Naive thymus-derived CD8-positive, alpha-beta T cell (primary cell): ENCODE data around the gene DDAH2. TPM values are rescaled to one million over a fixed set of nuclear protein-coding genes. Genes with fewer than 3 reads are reported as not detected.

Experiments used
- ATAC-seq, 2 donors: fragments of 150-1000 bp; cut with Tn5 transposase in 1 of 2; sonication (Bioruptor Pico), chemical (Tn5 transposase) in 1 of 2; 1 replicate in 1 of 2; 2 replicates in 1 of 2; pipeline ENCODE4 v1.10.0; 2021; ENCODE audit warnings: mild to moderate bottlenecking in 2 of 2, moderate library complexity in 2 of 2
- POLR2A ChIA-PET: fragments of 350-600 bp; sonication (Branson Sonifier 250); formaldehyde crosslinking; loops from one replicate; lab custom pipeline; 2021; ENCODE audit warnings: antibody characterized with exemption; lab: Charles Lee
- DNase-seq, 10 donors: peaks; one replicate each; pipeline versions ENCODE4 v3.0.0 to v3.0.0-alpha.2; 2020 to 2022
- H3K27ac Mint-ChIP-seq, 10 donors: one replicate each; pipeline ENCODE4 v1.8.0; 2020 to 2022; ENCODE audit warnings: mild to moderate bottlenecking in 10 of 10, mixed read lengths in 10 of 10, moderate library complexity in 4 of 10, inconsistent platforms in 1 of 10
- H3K27me3 Mint-ChIP-seq, 5 donors: one replicate each; pipeline ENCODE4 v1.8.0; 2021 to 2022; ENCODE audit warnings: mixed read lengths in 5 of 5
- H3K36me3 Mint-ChIP-seq, 3 donors: one replicate each; pipeline ENCODE4 v1.8.0; 2020 to 2022; ENCODE audit warnings: mixed read lengths in 3 of 3, mild to moderate bottlenecking in 2 of 3, inconsistent platforms in 1 of 3
- H3K4me1 Mint-ChIP-seq, 4 donors: one replicate each; pipeline ENCODE4 v1.8.0; 2021 to 2022; ENCODE audit warnings: mixed read lengths in 4 of 4
- H3K4me3 Mint-ChIP-seq, 10 donors: one replicate each; pipeline ENCODE4 v1.8.0; 2020 to 2022; ENCODE audit warnings: mild to moderate bottlenecking in 10 of 10, mixed read lengths in 10 of 10, moderate library complexity in 6 of 10, inconsistent platforms in 1 of 10
- H3K9me3 Mint-ChIP-seq, 9 donors: one replicate each; pipeline ENCODE4 v1.8.0; 2020 to 2022; ENCODE audit warnings: mixed read lengths in 9 of 9, mild to moderate bottlenecking in 3 of 9, inconsistent platforms in 1 of 9, moderate library complexity in 1 of 9
- polyA plus RNA-seq, 3 donors: library from polyadenylated mRNA; unstranded; fragments of 300-500 nt; fragmentation: Illumina TruSeq; gene quantifications; one replicate each; pipeline ENCODE4 v1.2.3, GENCODE V29; 2021
- total RNA-seq, 8 experiments: library from RNA in 2 of 8; stranded (reverse) in 2 of 8; gene quantifications; one replicate each; pipeline ENCODE4 v1.2.3 and lab custom pipeline; 2021 to 2026

Gene DDAH2
- total RNA-seq = 1 to 10 TPM; 3.1 to 5.1 TPM
- 10 to 100 TPM in 2 of 3 donors, 1 to 10 TPM in 1; 8.0 to 14.7 (median 10.3) TPM for polyA plus RNA-seq
- 2.6 to 9.2 (median 5.4) reads per million in 6 experiments for total RNA-seq (lab: John Stamatoyannopoulos, UW)

GRCh38 chr6:31728767-31729514, at the start of gene DDAH2:
TSS of gene DDAH2 (minus strand) at chr6:31729299. CDS start at chr6:31729161, 138 bp downstream.
- ATAC-seq = peak; percentile 5 to 25
- Mint-ChIP-seq H3K27ac (peak within 1 kb of the TSS; percentile 65 to 94 (median 90)), H3K36me3 (peaks cover 0 to 30% (median 6%) of the 10 kb centered on the region in 3 donors), H3K4me1 (peaks cover 23 to 67% (median 64%) of the 10 kb centered on the region in 4 donors), H3K9me3 (no peaks in the 10 kb centered on the region), H3K27me3 (no peaks in the 10 kb centered on the region), H3K4me3 (peak within 1 kb of the TSS; percentile 94 to 98 (median 97))
- POLR2A ChIA-PET = interaction anchor here (0.8 to 4.3 kb wide), 18 partner anchors 10 to 243 kb away, joined by 3 to 24 read pairs (median 6); partner anchors contain the start of genes ABHD16A, DXO, GPANK1 and HSPA1B
- DNase-seq = no peak

- H3K9me3 Mint-ChIP-seq = no peaks in the 10 kb centered on the region
- peaks cover 0 to 13% (median 0%) of the 10 kb centered on the region in 5 donors for H3K27me3 Mint-ChIP-seq
- DNase-seq (no peak), ATAC-seq (no peak)
- peaks cover 9 to 29% (median 25%) of the 10 kb centered on the region in 4 donors for H3K4me1 Mint-ChIP-seq
- no peak overlapping the region for H3K4me3 Mint-ChIP-seq
- H3K27ac Mint-ChIP-seq = no peak overlapping the region
- POLR2A ChIA-PET = no interaction called here
- peaks cover 0 to 38% (median 16%) of the 10 kb centered on the region in 3 donors for H3K36me3 Mint-ChIP-seq
Observed at GRCh38 chr6:31778193-31778592, 49.1 kb upstream of the DDAH2 start.

GRCh38 chr6:31777667-31778050, 48.6 kb upstream of the DDAH2 start:
- H3K4me1 Mint-ChIP-seq = peaks cover 9 to 35% (median 30%) of the 10 kb centered on the region in 4 donors
- POLR2A ChIA-PET = no interaction called here
- DNase-seq (no peak), ATAC-seq (no peak)
- peak overlapping the region in 1 of 10 donors; percentile 55 for H3K4me3 Mint-ChIP-seq
- peaks cover 0 to 13% (median 0%) of the 10 kb centered on the region in 5 donors for H3K27me3 Mint-ChIP-seq
- peak overlapping the region in 2 of 10 donors; percentile 20 to 43 for H3K27ac Mint-ChIP-seq
- H3K9me3 Mint-ChIP-seq = no peaks in the 10 kb centered on the region
- peaks cover 0 to 33% (median 13%) of the 10 kb centered on the region in 3 donors for H3K36me3 Mint-ChIP-seq

- peak within 1 kb of the TSS in 5 of 10 donors; percentile 35 to 89 (median 55) for H3K27ac Mint-ChIP-seq
- H3K4me1 Mint-ChIP-seq = peaks cover 9 to 37% (median 35%) of the 10 kb centered on the region in 4 donors
- DNase-seq = peak in 8 of 10 donors; percentile 24 to 76 (median 32)
- POLR2A ChIA-PET = interaction anchor here (0.9 kb wide), 1 partner anchor 50 kb away, joined by 3 read pairs; the partner anchor contains the start of gene HSPA1B
- peak within 1 kb of the TSS in 8 of 10 donors; percentile 12 to 62 (median 46) for H3K4me3 Mint-ChIP-seq
- peak; percentile 65 for ATAC-seq
- peaks cover 0 to 29% (median 10%) of the 10 kb centered on the region in 3 donors for H3K36me3 Mint-ChIP-seq
- H3K27me3 Mint-ChIP-seq = peaks cover 0 to 13% (median 0%) of the 10 kb centered on the region in 5 donors
- no peaks in the 10 kb centered on the region for H3K9me3 Mint-ChIP-seq
Observed at GRCh38 chr6:31776989-31777666, 48.0 kb upstream of the DDAH2 start, which contains the start of gene VWA7. TSS of gene VWA7 (minus strand) at chr6:31777328. CDS start at chr6:31776779, 549 bp downstream.

GRCh38 chr6:31776485-31776988, 47.4 kb upstream of the DDAH2 start:
- POLR2A ChIA-PET = interaction anchor here (0.9 kb wide), 1 partner anchor 51 kb away, joined by 3 read pairs; the partner anchor contains the start of gene HSPA1B
- H3K4me1 Mint-ChIP-seq = peaks cover 10 to 38% (median 37%) of the 10 kb centered on the region in 4 donors
- ATAC-seq = peak; percentile 11

GRCh38 chr6:31775633-31776484, 46.8 kb upstream of the DDAH2 start:
- POLR2A ChIA-PET = interaction anchor here (0.9 to 1.6 kb wide), 3 partner anchors 8 to 36 kb away, joined by 3 to 5 read pairs (median 3); partner anchors contain the start of genes LSM2 and MSH5
- Mint-ChIP-seq H3K4me3 (peak overlapping the region in 5 of 10 donors; percentile 18 to 62 (median 49)), H3K27me3 (peaks cover 0 to 13% (median 0%) of the 10 kb centered on the region in 5 donors), H3K27ac (peak overlapping the region in 5 of 10 donors; percentile 6 to 89 (median 40)), H3K36me3 (peaks cover 0 to 22% (median 9%) of the 10 kb centered on the region in 3 donors), H3K9me3 (no peaks in the 10 kb centered on the region), H3K4me1 (peaks cover 13 to 45% (median 43%) of the 10 kb centered on the region in 4 donors)
- DNase-seq (no peak), ATAC-seq (no peak)

More at GRCh38 chr6:31776485-31776988, 47.4 kb upstream of the DDAH2 start:
- Mint-ChIP-seq H3K36me3 (peaks cover 0 to 26% (median 10%) of the 10 kb centered on the region in 3 donors), H3K4me3 (peak overlapping the region in 7 of 10 donors; percentile 15 to 62 (median 47)), H3K27me3 (peaks cover 0 to 13% (median 0%) of the 10 kb centered on the region in 5 donors), H3K9me3 (no peaks in the 10 kb centered on the region), H3K27ac (peak overlapping the region in 3 of 10 donors; percentile 55 to 89 (median 84))
- DNase-seq = no peak

GRCh38 chr6:31775184-31775583, 46.1 kb upstream of the DDAH2 start:
- ATAC-seq = no peak
- Mint-ChIP-seq H3K27ac (peak overlapping the region in 2 of 10 donors; percentile 40 to 89), H3K4me3 (peak overlapping the region in 1 of 10 donors; percentile 18), H3K4me1 (peaks cover 13 to 45% (median 43%) of the 10 kb centered on the region in 4 donors), H3K36me3 (peaks cover 0 to 15% (median 4%) of the 10 kb centered on the region in 3 donors), H3K27me3 (peaks cover 0 to 13% (median 0%) of the 10 kb centered on the region in 5 donors), H3K9me3 (no peaks in the 10 kb centered on the region)
- POLR2A ChIA-PET = interaction anchor here (0.9 to 1.6 kb wide), 3 partner anchors 9 to 35 kb away, joined by 3 to 5 read pairs (median 3); partner anchors contain the start of genes LSM2 and MSH5
- DNase-seq = no peak

- Mint-ChIP-seq H3K4me3 (peak overlapping the region in 8 of 10 donors; percentile 43 to 81 (median 56)), H3K27me3 (peaks cover 0 to 13% (median 0%) of the 10 kb centered on the region in 5 donors), H3K27ac (peak overlapping the region in 4 of 10 donors; percentile 41 to 75 (median 72)), H3K36me3 (no peaks in the 10 kb centered on the region), H3K4me1 (peaks cover 18 to 49% (median 43%) of the 10 kb centered on the region in 4 donors), H3K9me3 (no peaks in the 10 kb centered on the region)
- no peak for DNase-seq
- peak; percentile 28 to 34 for ATAC-seq
- POLR2A ChIA-PET = interaction anchor here (0.6 to 1.8 kb wide), 6 partner anchors 9 to 1807 kb away, joined by 3 to 11 read pairs (median 4); partner anchors contain the start of genes HSPA1A and HSPA1L
Observed at GRCh38 chr6:31771992-31772358, 42.9 kb upstream of the DDAH2 start.

GRCh38 chr6:31770860-31771259, 41.8 kb upstream of the DDAH2 start:
- POLR2A ChIA-PET = interaction anchor here (0.7 to 1.5 kb wide), 6 partner anchors 24 to 1954 kb away, joined by 3 to 7 read pairs (median 4); partner anchors contain the start of gene GPANK1
- no peaks in the 10 kb centered on the region for H3K9me3 Mint-ChIP-seq
- H3K4me1 Mint-ChIP-seq = peaks cover 15 to 42% (median 35%) of the 10 kb centered on the region in 4 donors
- ATAC-seq (no peak), DNase-seq (no peak)
- peaks cover 0 to 7% (median 0%) of the 10 kb centered on the region in 5 donors for H3K27me3 Mint-ChIP-seq
- H3K27ac Mint-ChIP-seq = no peak overlapping the region
- H3K4me3 Mint-ChIP-seq = peak overlapping the region in 1 of 10 donors; percentile 30
- no peaks in the 10 kb centered on the region for H3K36me3 Mint-ChIP-seq

GRCh38 chr6:31769684-31770371, 40.7 kb upstream of the DDAH2 start:
- Mint-ChIP-seq H3K9me3 (no peaks in the 10 kb centered on the region), H3K4me3 (peak overlapping the region in 1 of 10 donors; percentile 19), H3K36me3 (no peaks in the 10 kb centered on the region), H3K4me1 (peaks cover 12 to 35% (median 29%) of the 10 kb centered on the region in 4 donors), H3K27me3 (peaks cover 0 to 3% (median 0%) of the 10 kb centered on the region in 5 donors), H3K27ac (peak overlapping the region in 4 of 10 donors; percentile 14 to 75 (median 70))
- POLR2A ChIA-PET = interaction anchor here (0.6 to 1.5 kb wide), 9 partner anchors 30 to 1932 kb away, joined by 3 to 7 read pairs (median 4); partner anchors contain the start of genes DDAH2, GPANK1, LSM2 and MSH5
- ATAC-seq (peak; percentile 66 to 81), DNase-seq (peak; percentile 61 to 87 (median 70))
